H1 (cell line): ENCODE results near the gene WDR11. TPM values are rescaled to one million over a fixed set of nuclear protein-coding genes. Genes with fewer than 3 reads are reported as not detected.

Experiments
- CTCF ChIA-PET: fragments of 300-600 bp; sonication (Branson Sonifier 250); formaldehyde crosslinking; loops from one replicate; lab custom pipeline; 2021; ENCODE audit not compliant: partially characterized antibody; lab: Charles Lee
- POLR2A ChIA-PET: fragments of 300-600 bp; sonication (Branson Sonifier 250); formaldehyde crosslinking; loops from one replicate; lab custom pipeline; 2021; ENCODE audit warnings: inconsistent platforms; ENCODE audit not compliant: partially characterized antibody; lab: Charles Lee
- DNase-seq, 2 experiments: peaks; one replicate each; pipeline versions ENCODE4 v3.0.0 to v3.0.0-alpha.2; 2010 to 2022; ENCODE audit warnings: low spot score in 2 of 2, low read depth in 1 of 2, mixed read lengths in 1 of 2
- FAIRE-seq: peaks from 2 replicates; lab custom pipeline; 2011; peaks lifted over from hg19 to GRCh38; lab: Jason Lieb, UNC
- H2AFZ ChIP-seq: 2 replicates; pipeline ENCODE4 v1.8.1; 2012; ENCODE audit warnings: low read length, inconsistent platforms
- H2AK5ac ChIP-seq: 2 replicates; pipeline ENCODE4 v1.6.1; 2013; ENCODE audit warnings: low read depth, low read length
- H2BK120ac ChIP-seq: replicated peaks from 2 replicates; pipeline ENCODE3; 2013; ENCODE audit warnings: low read depth, low read length, inconsistent platforms
- H2BK12ac ChIP-seq: 2 replicates; pipeline ENCODE4 v1.6.1; 2013; ENCODE audit warnings: low read depth, low read length
- H2BK15ac ChIP-seq: 2 replicates; pipeline ENCODE4 v1.6.1; 2013; ENCODE audit warnings: low read length
- H2BK20ac ChIP-seq: 2 replicates; pipeline ENCODE4 v1.6.1; 2013; ENCODE audit warnings: low read length
- H2BK5ac ChIP-seq: 2 replicates; pipeline ENCODE4 v1.6.1; 2013; ENCODE audit warnings: low read depth, low read length
- H3K14ac ChIP-seq: 2 replicates; pipeline ENCODE4 v1.6.1; 2013; ENCODE audit warnings: inconsistent platforms; ENCODE audit not compliant: insufficient read length
- H3K18ac ChIP-seq: 2 replicates; pipeline ENCODE4 v1.6.1; 2013; ENCODE audit warnings: low read length; ENCODE audit errors: extremely low read depth
- H3K23ac ChIP-seq: 2 replicates; pipeline ENCODE4 v1.6.1; 2013; ENCODE audit warnings: inconsistent platforms; ENCODE audit not compliant: insufficient read length
- H3K23me2 ChIP-seq: 2 replicates; pipeline ENCODE4 v1.6.1; 2013; ENCODE audit warnings: low read depth, low read length
- H3K27ac ChIP-seq: 2 replicates; pipeline ENCODE4 v1.6.1; 2011; ENCODE audit warnings: low read depth, low read length, inconsistent platforms
- H3K27me3 ChIP-seq, 4 experiments: replicated peaks in 1 of 4; 1 replicate in 1 of 4; 2 replicates in 3 of 4; pipeline versions ENCODE4 v1.6.1 to v1.8.1; 2011 to 2013; ENCODE audit warnings: low read length in 3 of 4, mild to moderate bottlenecking in 3 of 4, inconsistent platforms in 2 of 4, mixed read lengths in 2 of 4, moderate library complexity in 1 of 4; ENCODE audit not compliant: control insufficient read depth in 3 of 4, insufficient read depth in 3 of 4; ENCODE audit errors: extremely low read depth in 1 of 4
- H3K36me3 ChIP-seq, 4 experiments: 2 replicates each; pipeline versions ENCODE4 v1.6.1 to v1.8.1; 2011 to 2013; ENCODE audit warnings: mild to moderate bottlenecking in 4 of 4, low read length in 3 of 4, moderate library complexity in 2 of 4, control low read depth in 1 of 4, inconsistent platforms in 1 of 4; ENCODE audit not compliant: insufficient read depth in 4 of 4, control insufficient read depth in 2 of 4
- H3K4ac ChIP-seq: replicated peaks from 2 replicates; pipeline ENCODE3; 2013; ENCODE audit warnings: low read length, low read depth, mixed read lengths, inconsistent platforms; ENCODE audit not compliant: insufficient read length
- H3K4me1 ChIP-seq, 4 experiments: replicated peaks in 1 of 4; 1 replicate in 1 of 4; 2 replicates in 3 of 4; pipeline versions ENCODE4 v1.6.1 to v1.8.1; 2011 to 2013; ENCODE audit warnings: low read length in 3 of 4, inconsistent platforms in 2 of 4, mixed read lengths in 1 of 4; ENCODE audit not compliant: insufficient read depth in 4 of 4, control insufficient read depth in 3 of 4
- H3K4me2 ChIP-seq, 2 experiments: 2 replicates each; pipeline versions ENCODE4 v1.6.1 to v1.8.1; 2011 to 2013; ENCODE audit warnings: low read depth in 2 of 2, low read length in 2 of 2, control low read depth in 1 of 2, inconsistent platforms in 1 of 2, mild to moderate bottlenecking in 1 of 2; ENCODE audit not compliant: insufficient read depth in 1 of 2
- H3K4me3 ChIP-seq, 4 experiments: fragments of 200-600, 300-600 bp in 1 of 4; sonication (generic), shearing (Covaris generic), sonication (Bioruptor Twin) in 1 of 4; 2 replicates each; pipeline versions ENCODE4 v1.5.1 to v1.8.1; 2011 to 2016; ENCODE audit warnings: low read length in 4 of 4, low read depth in 3 of 4, control low read depth in 2 of 4, inconsistent platforms in 2 of 4, mild to moderate bottlenecking in 2 of 4, mixed read lengths in 1 of 4, moderate library complexity in 1 of 4; ENCODE audit not compliant: insufficient read depth in 2 of 4; ENCODE audit errors: extremely low read depth in 1 of 4
- H3K56ac ChIP-seq: replicated peaks from 2 replicates; pipeline ENCODE3; 2013; ENCODE audit warnings: low read depth, mild to moderate bottlenecking, mixed read lengths, low read length, inconsistent platforms; ENCODE audit not compliant: insufficient read length
- H3K79me1 ChIP-seq: 2 replicates; pipeline ENCODE4 v1.6.1; 2013; ENCODE audit warnings: low read depth, low read length, control low read depth
- H3K79me2 ChIP-seq, 2 experiments: 2 replicates each; pipeline versions ENCODE4 v1.6.1 to v1.8.1; 2012 to 2013; ENCODE audit warnings: low read length in 2 of 2, mild to moderate bottlenecking in 2 of 2, inconsistent platforms in 1 of 2; ENCODE audit not compliant: insufficient read depth in 2 of 2, control insufficient read depth in 1 of 2
- H3K9ac ChIP-seq, 4 experiments: replicated peaks in 1 of 4; 1 replicate in 1 of 4; 2 replicates in 3 of 4; pipeline versions ENCODE4 v1.6.1 to v1.8.1; 2011 to 2013; ENCODE audit warnings: low read depth in 3 of 4, low read length in 3 of 4, control low read depth in 2 of 4, mild to moderate bottlenecking in 2 of 4, moderate library complexity in 2 of 4, inconsistent platforms in 1 of 4; ENCODE audit errors: extremely low read depth in 1 of 4
- H3K9me3 ChIP-seq, 2 experiments: 2 replicates each; pipeline versions ENCODE4 v1.6.1 to v1.8.1; 2012 to 2013; ENCODE audit warnings: mild to moderate bottlenecking in 2 of 2, moderate library complexity in 2 of 2, control low read depth in 1 of 2, inconsistent platforms in 1 of 2, low read depth in 1 of 2, low read length in 1 of 2, mixed read lengths in 1 of 2; ENCODE audit not compliant: insufficient read depth in 2 of 2
- H4K20me1 ChIP-seq, 2 experiments: replicated peaks in 1 of 2; 2 replicates each; pipeline versions ENCODE3 to v1.8.1; 2011 to 2013; ENCODE audit warnings: inconsistent platforms in 2 of 2, low read length in 2 of 2, mild to moderate bottlenecking in 1 of 2; ENCODE audit not compliant: insufficient read depth in 2 of 2, control insufficient read depth in 1 of 2
- H4K5ac ChIP-seq: 2 replicates; pipeline ENCODE4 v1.6.1; 2013; ENCODE audit warnings: low read length, low read depth, mixed read lengths, inconsistent platforms; ENCODE audit not compliant: insufficient read length
- H4K8ac ChIP-seq: 2 replicates; pipeline ENCODE4 v1.8.0; 2013; ENCODE audit warnings: mild to moderate bottlenecking, moderate library complexity, low read length, inconsistent platforms; ENCODE audit not compliant: insufficient read depth; ENCODE audit errors: extremely low read depth
- H4K91ac ChIP-seq: replicated peaks from 2 replicates; pipeline ENCODE3; 2013; ENCODE audit warnings: low read length, mixed read lengths, inconsistent platforms; ENCODE audit not compliant: insufficient read length
- BCL11A ChIP-seq, 2 experiments: IDR thresholded peaks; one replicate each; pipeline ENCODE4 v1.6.1; 2011; ENCODE audit warnings: low read depth in 2 of 2, low read length in 2 of 2, mild to moderate bottlenecking in 2 of 2
- GABPA ChIP-seq: IDR thresholded peaks from 2 replicates; pipeline ENCODE4 v1.6.1; 2011; ENCODE audit warnings: mild to moderate bottlenecking, low read length, moderate library complexity, borderline replicate concordance; ENCODE audit not compliant: insufficient read depth
- PHF8 ChIP-seq: fragments of 200-600 bp; sonication (generic); conservative IDR thresholded peaks from 2 replicates; pipeline ENCODE4 v1.7.1; 2012; ENCODE audit warnings: low read depth, mild to moderate bottlenecking, inconsistent platforms, low read length, moderate library complexity
- SAP30 ChIP-seq: fragments of 300-600 bp; sonication (generic); IDR thresholded peaks from 2 replicates; pipeline ENCODE4 v1.7.1; 2012; ENCODE audit warnings: low read length, moderate library complexity, mild to moderate bottlenecking, inconsistent platforms; ENCODE audit not compliant: insufficient read depth, insufficient replicate concordance
- SIN3A ChIP-seq, 2 experiments: IDR thresholded peaks in 1 of 2; conservative IDR thresholded peaks in 1 of 2; 2 replicates each; pipeline ENCODE4 v1.6.1; 2011 to 2012; ENCODE audit warnings: low read length in 2 of 2, improper control_type of control experiment in 1 of 2, low read depth in 1 of 2, mild to moderate bottlenecking in 1 of 2
- SP1 ChIP-seq: IDR thresholded peaks from 2 replicates; pipeline ENCODE4 v1.6.1; 2011; ENCODE audit warnings: low read depth, low read length
- SRF ChIP-seq: IDR thresholded peaks from 2 replicates; pipeline ENCODE4 v1.6.1; 2011; ENCODE audit warnings: mild to moderate bottlenecking, low read depth, low read length, moderate library complexity
- ZNF274 ChIP-seq: IDR thresholded peaks from 2 replicates; pipeline ENCODE4 v1.7.0; 2012; ENCODE audit warnings: low read length, borderline replicate concordance; ENCODE audit errors: extremely low read depth
- WGBS, 2 experiments: shearing (Covaris generic) in 1 of 2; methylation state at CpG; one replicate each; pipeline versions ENCODE4 v1.1.6 to v1.1.7; 2013 to 2015; ENCODE audit warnings: low lambda C conversion rate in 2 of 2, mixed read lengths in 2 of 2, inconsistent platforms in 1 of 2, low coverage in 1 of 2, missing lambda C conversion rate in 1 of 2; ENCODE audit not compliant: insufficient replicate concordance in 2 of 2, insufficient coverage in 1 of 2, insufficient read length in 1 of 2; ENCODE audit errors: extremely low coverage in 1 of 2, missing lambda C conversion rate in 1 of 2; 5-methylcytosine and 5-hydroxymethylcytosine counted together
- polyA plus RNA-seq, 7 experiments: library from polyadenylated mRNA; depleted of rRNA in 3 of 7; stranded (reverse) in 5 of 7; unstranded in 2 of 7; fragments of >200 nt in 5 of 7; fragments of 200-250 nt in 2 of 7; gene quantifications; 1 replicate in 5 of 7; 2 replicates in 1 of 7; 4 replicates in 1 of 7; pipeline versions ENCODE4 v1.2.1 to v1.2.3, GENCODE V29; 2011 to 2013; ENCODE audit warnings: missing spikeins in 2 of 7, mixed read lengths in 2 of 7
- total RNA-seq: library from RNA; stranded (reverse); fragmentation: NEBNext Ultra II Directional; extraction: Animal tissue kit (Norgen Biotek cat#: 25700); gene quantifications from 2 replicates; pipeline ENCODE4 v1.2.1, GENCODE V29; 2021
- TF ChIP-seq, protein P1 (sequence below): IDR thresholded peaks from 2 replicates; pipeline ENCODE4 v1.6.1; 2012; ENCODE audit warnings: inconsistent platforms

The WDR11 gene
- total and polyA plus RNA-seq, 2 of the 8 experiments (the other 6 are each of a cell fraction or from before 2014, with no cell fraction given), result 39.7 to 41.9 TPM

- Histone ChIP-seq H3K18ac (no peak overlapping the region), H3K4me1 (peaks cover 0 to 5% (median 0%) of the 10 kb centered on the region in 4 experiments; a peak in 2 of 7 replicates), H3K4me3 (no peak overlapping the region), H3K27me3 (no peaks in the 10 kb centered on the region), H3K36me3 (no peaks in the 10 kb centered on the region), H2AK5ac (no peak overlapping the region), H3K4me2 (no peak overlapping the region), H3K27ac (no peak overlapping the region), H3K9me3 (no peaks in the 10 kb centered on the region), H2BK120ac (no peak overlapping the region), H3K23me2 (peaks cover 2% of the 10 kb centered on the region; the same call in 1 of the 2 replicates), H2AFZ (no peak overlapping the region), H3K9ac (no peak overlapping the region), H3K56ac (no peak overlapping the region), H2BK15ac (no peak overlapping the region), H3K79me2 (no peaks in the 10 kb centered on the region), H3K14ac (no peak overlapping the region), H4K8ac (no peak overlapping the region), H3K23ac (no peak overlapping the region), H2BK5ac (no peak overlapping the region), H2BK20ac (no peak overlapping the region), H3K79me1 (no peaks in the 10 kb centered on the region), H4K5ac (no peak overlapping the region), H4K91ac (no peak overlapping the region), H4K20me1 (no peaks in the 10 kb centered on the region), H3K4ac (no peak overlapping the region), H2BK12ac (no peak overlapping the region)
- POLR2A ChIA-PET, result no interaction called here
- FAIRE-seq (no peak), DNase-seq (no peak)
- WGBS, 2 experiments, result 81% methylated on average over 2 of the region's 2 CpGs; no CpG with 5 or more reads in 1 of the 2 experiments
- CTCF ChIA-PET, result interaction anchor here (1.4 to 1.7 kb wide), 2 partner anchors 11 to 19 kb away, joined by 5 to 10 read pairs; no protein-coding TSS in a partner anchor
- TF ChIP-seq PHF8, result no peak
- no peak for TF ChIP-seq SRF
- no peak for TF ChIP-seq ZNF274
- no peak for TF ChIP-seq BCL11A (IDR thresholded peaks at IDR 0.05; ENCODE audit: low read depth in 2 of 2, low read length in 2 of 2)
- no peak for TF ChIP-seq SAP30
- TF ChIP-seq, protein P1, sequence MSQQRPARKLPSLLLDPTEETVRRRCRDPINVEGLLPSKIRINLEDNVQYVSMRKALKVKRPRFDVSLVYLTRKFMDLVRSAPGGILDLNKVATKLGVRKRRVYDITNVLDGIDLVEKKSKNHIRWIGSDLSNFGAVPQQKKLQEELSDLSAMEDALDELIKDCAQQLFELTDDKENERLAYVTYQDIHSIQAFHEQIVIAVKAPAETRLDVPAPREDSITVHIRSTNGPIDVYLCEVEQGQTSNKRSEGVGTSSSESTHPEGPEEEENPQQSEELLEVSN, result no peak
- no peak for TF ChIP-seq SP1
- no peak for TF ChIP-seq SIN3A (conservative IDR thresholded peaks at IDR 0.05 in 1 of 2, IDR thresholded peaks at IDR 0.05 in 1 of 2; ENCODE audit: low read depth in 1 of 2, low read length in 2 of 2)
- TF ChIP-seq GABPA, result no peak
Observed at GRCh38 chr10:120835603-120836002, 15.6 kb upstream of the WDR11 start.
